BJ (cell line): Measurements from ENCODE around the gene CD109. TPM values are rescaled to one million over a fixed set of nuclear protein-coding genes. Genes with fewer than 3 reads are reported as not detected.
"Not testable (repeated sequence)": the region's sequence is repeated elsewhere in the genome, so short reads cannot be mapped to it uniquely, and the experiment has no call there.

Experiments
- CTCF ChIA-PET: fragments of 350-600 bp; formaldehyde crosslinking; extraction: SDS; loops from one replicate; lab custom pipeline; 2021; ENCODE audit warnings: antibody characterized with exemption, inconsistent platforms; lab: Yijun Ruan, JAX
- POLR2A ChIA-PET: fragments of 300-600 bp; sonication (Branson Sonifier 250); formaldehyde crosslinking; extraction: SDS; loops from one replicate; lab custom pipeline; 2021; ENCODE audit warnings: antibody characterized with exemption; lab: Charles Lee
- DNase-seq: peaks from one replicate; pipeline ENCODE4 v3.0.0-alpha.2; 2011; ENCODE audit warnings: low read depth
- H3K27me3 ChIP-seq: 2 replicates; pipeline ENCODE4 v1.6.0; 2011; ENCODE audit warnings: low read length; ENCODE audit not compliant: control insufficient read depth, insufficient read depth
- H3K36me3 ChIP-seq: 2 replicates; pipeline ENCODE4 v1.5.1; 2011; ENCODE audit warnings: low read length; ENCODE audit not compliant: control insufficient read depth, insufficient read depth
- H3K4me3 ChIP-seq: 2 replicates; pipeline ENCODE4 v1.5.1; 2011; ENCODE audit warnings: low read depth, mild to moderate bottlenecking, control low read depth, low read length
- polyA plus RNA-seq: library from polyadenylated mRNA; depleted of rRNA; stranded (reverse); fragments of >200 nt; gene quantifications from 2 replicates; pipeline ENCODE4 v1.2.3, GENCODE V29; 2011
- TF ChIP-seq, protein P1 (sequence below): IDR thresholded peaks from 2 replicates; pipeline ENCODE4 v1.5.1; 2011; ENCODE audit warnings: low read depth, mild to moderate bottlenecking, control low read depth, inconsistent platforms, low read length, moderate library complexity; ENCODE audit not compliant: insufficient read depth

The CD109 gene
- polyA plus RNA-seq, 1 experiment, result 14.7 TPM

GRCh38 chr6:73706971-73707370 is 11.0 kb downstream of the CD109 start:
- Histone ChIP-seq H3K36me3 (0 out of 2 replicates have a peak, but pooled peaks cover 3% of the 10 kb centered on the region), H3K27me3 (no peaks in the 10 kb centered on the region), H3K4me3 (no peak overlapping the region)
- POLR2A ChIA-PET, result no interaction called here
- no peak for DNase-seq
- TF ChIP-seq, protein P1, sequence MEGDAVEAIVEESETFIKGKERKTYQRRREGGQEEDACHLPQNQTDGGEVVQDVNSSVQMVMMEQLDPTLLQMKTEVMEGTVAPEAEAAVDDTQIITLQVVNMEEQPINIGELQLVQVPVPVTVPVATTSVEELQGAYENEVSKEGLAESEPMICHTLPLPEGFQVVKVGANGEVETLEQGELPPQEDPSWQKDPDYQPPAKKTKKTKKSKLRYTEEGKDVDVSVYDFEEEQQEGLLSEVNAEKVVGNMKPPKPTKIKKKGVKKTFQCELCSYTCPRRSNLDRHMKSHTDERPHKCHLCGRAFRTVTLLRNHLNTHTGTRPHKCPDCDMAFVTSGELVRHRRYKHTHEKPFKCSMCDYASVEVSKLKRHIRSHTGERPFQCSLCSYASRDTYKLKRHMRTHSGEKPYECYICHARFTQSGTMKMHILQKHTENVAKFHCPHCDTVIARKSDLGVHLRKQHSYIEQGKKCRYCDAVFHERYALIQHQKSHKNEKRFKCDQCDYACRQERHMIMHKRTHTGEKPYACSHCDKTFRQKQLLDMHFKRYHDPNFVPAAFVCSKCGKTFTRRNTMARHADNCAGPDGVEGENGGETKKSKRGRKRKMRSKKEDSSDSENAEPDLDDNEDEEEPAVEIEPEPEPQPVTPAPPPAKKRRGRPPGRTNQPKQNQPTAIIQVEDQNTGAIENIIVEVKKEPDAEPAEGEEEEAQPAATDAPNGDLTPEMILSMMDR, result no peak
- CTCF ChIA-PET, result interaction anchor here (0.9 to 1.8 kb wide), 3 partner anchors 26 to 33 kb away, joined by 3 to 6 read pairs (median 4); no protein-coding TSS in a partner anchor

GRCh38 chr6:73710470-73710869 is 14.5 kb downstream of the CD109 start:
- Histone ChIP-seq H3K4me3 (no peak overlapping the region), H3K36me3 (0 out of 2 replicates have a peak, but pooled peaks cover 3% of the 10 kb centered on the region), H3K27me3 (no peaks in the 10 kb centered on the region)
- TF ChIP-seq, protein P1, result no peak
- no peak for DNase-seq
- ChIA-PET CTCF (no interaction called here), POLR2A (no interaction called here)

GRCh38 chr6:73710948-73711347 is 14.9 kb downstream of the CD109 start:
- TF ChIP-seq, protein P1, result no peak
- 0 out of 2 replicates have a peak, but pooled peaks cover 3% of the 10 kb centered on the region for H3K36me3 ChIP-seq
- POLR2A ChIA-PET, result no interaction called here
- H3K4me3 ChIP-seq, result no peak overlapping the region
- DNase-seq, result no peak
- CTCF ChIA-PET, result no interaction called here
- no peaks in the 10 kb centered on the region for H3K27me3 ChIP-seq

- Histone ChIP-seq H3K4me3 (no peak overlapping the region), H3K27me3 (no peaks in the 10 kb centered on the region), H3K36me3 (no peaks in the 10 kb centered on the region)
- CTCF ChIA-PET, result interaction anchor here (0.7 to 1.6 kb wide), 3 partner anchors 10 to 37 kb away, joined by 3 to 8 read pairs (median 5); no protein-coding TSS in a partner anchor
- POLR2A ChIA-PET, result no interaction called here
- TF ChIP-seq, protein P1, result no peak
- DNase-seq, result no peak
Observed at GRCh38 chr6:73712535-73713173, 16.7 kb downstream of the CD109 start.

DNA sequence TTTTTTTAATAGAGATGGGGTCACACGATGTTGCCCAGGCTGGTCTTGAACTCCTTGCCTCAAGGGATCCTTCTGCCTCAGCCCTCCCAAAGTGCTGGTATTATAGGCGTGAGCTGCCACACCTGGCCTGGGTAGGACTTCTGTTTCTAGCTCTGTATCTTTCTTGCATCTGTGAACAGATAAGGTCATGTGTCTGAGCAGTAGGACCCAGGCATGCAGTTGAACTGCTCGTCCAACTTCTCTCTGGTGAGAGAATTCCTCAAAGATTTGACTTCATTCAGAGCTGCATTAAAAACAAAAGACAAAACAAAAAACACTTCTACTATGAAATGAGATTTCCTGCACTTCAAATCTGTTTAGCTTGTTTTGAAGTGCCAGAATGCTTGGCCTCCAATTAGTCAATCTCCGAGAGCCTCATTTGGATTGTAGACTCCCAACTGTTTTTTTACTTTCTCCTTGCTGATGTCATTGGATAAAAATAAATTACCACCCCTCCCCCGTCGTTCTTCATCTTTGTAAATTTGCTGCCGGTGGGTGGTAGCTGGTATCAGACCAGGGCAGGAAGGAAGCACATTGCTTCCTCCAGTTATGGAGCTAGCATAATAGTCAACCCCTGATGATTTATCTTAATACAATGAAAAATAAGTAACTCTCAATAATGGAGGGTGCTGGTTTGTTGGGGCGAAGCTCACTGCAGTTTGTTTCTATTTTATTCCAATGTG is 17.6 kb downstream of the CD109 start:
- DNase-seq, result no peak
- Histone ChIP-seq H3K27me3 (no peaks in the 10 kb centered on the region), H3K36me3 (no peaks in the 10 kb centered on the region), H3K4me3 (no peak overlapping the region)
- ChIA-PET CTCF (interaction anchor here (1.1 to 1.6 kb wide), 3 partner anchors 8 to 38 kb away, joined by 5 to 8 read pairs (median 6); no protein-coding TSS in a partner anchor), POLR2A (no interaction called here)
- TF ChIP-seq, protein P1, result no peak

DNA sequence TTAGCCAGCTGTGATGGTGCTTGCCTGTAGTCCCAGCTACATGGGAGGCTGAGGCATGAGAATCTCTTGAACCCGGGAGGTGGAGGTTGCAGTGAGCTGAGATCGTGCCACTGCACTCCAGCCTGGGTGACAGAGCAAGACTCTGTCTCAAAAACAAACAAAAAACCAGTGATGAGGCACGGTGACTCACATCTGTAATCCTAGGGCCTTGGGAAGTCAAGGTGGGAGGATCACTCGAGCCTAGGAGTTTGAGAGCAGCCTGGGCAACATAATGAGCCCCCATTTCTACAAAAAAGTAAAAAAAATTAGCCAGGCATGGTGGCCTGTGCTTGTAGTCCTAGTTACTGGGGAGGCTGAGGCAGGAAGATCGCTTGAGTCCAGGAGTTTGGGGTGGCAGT is 19.1 kb downstream of the CD109 start:
- H3K4me3 ChIP-seq, POLR2A ChIA-PET, H3K36me3 ChIP-seq, DNase-seq, H3K27me3 ChIP-seq: not testable (repeated sequence)
- CTCF ChIA-PET, result interaction anchor here (1.4 to 2.1 kb wide), 3 partner anchors 10 to 39 kb away, joined by 4 to 6 read pairs (median 5); no protein-coding TSS in a partner anchor
